ENCODE measurements around the gene TSPAN13. TPM values are rescaled to one million over a fixed set of nuclear protein-coding genes. Genes with fewer than 3 reads are reported as not detected.

TSPAN13 gene
- total RNA-seq, 4 donors from 2014 or later: 2.1 to 8.8 (median 6.5) TPM

- Histone ChIP-seq H3K36me3 (no peaks in the 10 kb centered on the region), H3K27ac (replicated peaks in 1 of 4) (no peak overlapping the region), H3K4me3 (no peak overlapping the region), H3K4me1 (peaks cover 0 to 14% (median 14%) of the 10 kb centered on the region in 4 donors), H3K27me3 (peaks cover 0 to 9% (median 0%) of the 10 kb centered on the region in 4 donors), H3K9me3 (no peaks in the 10 kb centered on the region)
- DNase-seq (ENCODE audit: extremely low spot score): no peak
- no peak for TF ChIP-seq POLR2AphosphoS5 (IDR thresholded peaks at IDR 0.05)
- no peak for TF ChIP-seq CTCF (IDR thresholded peaks at IDR 0.05)
- TF ChIP-seq EP300 (IDR thresholded peaks at IDR 0.05): no peak
- TF ChIP-seq POLR2A (IDR thresholded peaks at IDR 0.05; ENCODE audit: low read depth): no peak
- 95% methylated on average over 6 of the region's 6 CpGs for WGBS
- intact Hi-C loops (cut with DNase I): no loop called here
Measured at GRCh38 chr7:16758036-16758435, 4.5 kb downstream of the TSPAN13 start.

GRCh38 chr7:16758631-16759611 is 5.4 kb downstream of the TSPAN13 start:
- intact Hi-C loops (cut with DNase I): no loop called here
- Histone ChIP-seq H3K4me3 (no peak overlapping the region), H3K4me1 (peaks cover 0 to 7% (median 5%) of the 10 kb centered on the region in 4 donors), H3K27me3 (peaks cover 0 to 3% (median 0%) of the 10 kb centered on the region in 4 donors), H3K9me3 (no peaks in the 10 kb centered on the region), H3K27ac (replicated peaks in 1 of 4) (no peak overlapping the region), H3K36me3 (no peaks in the 10 kb centered on the region)
- WGBS: 83% methylated on average over 10 of the region's 10 CpGs
- TF ChIP-seq POLR2AphosphoS5 (IDR thresholded peaks at IDR 0.05) (no peak), EP300 (IDR thresholded peaks at IDR 0.05) (no peak), CTCF (IDR thresholded peaks at IDR 0.05) (no peak), POLR2A (IDR thresholded peaks at IDR 0.05; ENCODE audit: low read depth) (no peak)
- DNase-seq (ENCODE audit: extremely low spot score): no peak

GRCh38 chr7:16759840-16760239 is 6.3 kb downstream of the TSPAN13 start:
- Histone ChIP-seq H3K27me3 (no peaks in the 10 kb centered on the region), H3K36me3 (no peaks in the 10 kb centered on the region), H3K27ac (replicated peaks in 1 of 4) (no peak overlapping the region), H3K4me1 (peaks cover 0 to under 1% (median 0%) of the 10 kb centered on the region in 4 donors), H3K4me3 (no peak overlapping the region), H3K9me3 (no peaks in the 10 kb centered on the region)
- DNase-seq (ENCODE audit: extremely low spot score): no peak
- 100% methylated on average over 1 of the region's 1 CpG for WGBS
- TF ChIP-seq POLR2A (IDR thresholded peaks at IDR 0.05; ENCODE audit: low read depth): no peak
- no peak for TF ChIP-seq POLR2AphosphoS5 (IDR thresholded peaks at IDR 0.05)
- no peak for TF ChIP-seq CTCF (IDR thresholded peaks at IDR 0.05)
- no peak for TF ChIP-seq EP300 (IDR thresholded peaks at IDR 0.05)
- intact Hi-C loops (cut with DNase I): no loop called here

- no peak overlapping the region for H3K4me3 ChIP-seq
- H3K27me3 ChIP-seq: no peaks in the 10 kb centered on the region
- H3K9me3 ChIP-seq: no peaks in the 10 kb centered on the region
- intact Hi-C loops (cut with DNase I): no loop called here
- WGBS: 96% methylated on average over 4 of the region's 4 CpGs
- no peaks in the 10 kb centered on the region for H3K36me3 ChIP-seq
- H3K4me1 ChIP-seq: peaks cover 0 to 6% (median 0%) of the 10 kb centered on the region in 4 donors
- no peak for TF ChIP-seq POLR2AphosphoS5 (IDR thresholded peaks at IDR 0.05)
- no peak for TF ChIP-seq EP300 (IDR thresholded peaks at IDR 0.05)
- no peak for TF ChIP-seq POLR2A (IDR thresholded peaks at IDR 0.05; ENCODE audit: low read depth)
- no peak for TF ChIP-seq CTCF (IDR thresholded peaks at IDR 0.05)
- no peak for DNase-seq (ENCODE audit: extremely low spot score)
- no peak overlapping the region for H3K27ac ChIP-seq (replicated peaks in 1 of 4)
Measured at GRCh38 chr7:16762177-16762576, 8.6 kb downstream of the TSPAN13 start.
